NB4 (cell line): ENCODE measurements around the gene CTDSP2.

ENCODE experiments used
- DNase-seq: peaks from one replicate; pipeline ENCODE4 v3.0.0; 2010; ENCODE audit warnings: low read depth
- H3K4me3 ChIP-seq: one replicate; pipeline ENCODE4 v1.5.1; 2011; ENCODE audit warnings: mild to moderate bottlenecking, low read depth, low read length, moderate library complexity
- MYC ChIP-seq: IDR thresholded peaks from 2 replicates; pipeline ENCODE4 v1.6.1; 2011; ENCODE audit warnings: low read depth, low read length
- POLR2A ChIP-seq: IDR thresholded peaks from 2 replicates; pipeline ENCODE4 v1.6.1; 2011; ENCODE audit warnings: mild to moderate bottlenecking; ENCODE audit not compliant: insufficient read length; ENCODE audit errors: extremely low read depth
- TF ChIP-seq, protein P1 (sequence below): IDR thresholded peaks from one replicate; pipeline ENCODE4 v1.5.1; 2012; ENCODE audit warnings: low read depth, low read length
- TF ChIP-seq, protein P2 (sequence below): IDR thresholded peaks from 2 replicates; pipeline ENCODE4 v1.6.1; 2011; ENCODE audit warnings: low read depth, low read length

Gene CTDSP2

DNA sequence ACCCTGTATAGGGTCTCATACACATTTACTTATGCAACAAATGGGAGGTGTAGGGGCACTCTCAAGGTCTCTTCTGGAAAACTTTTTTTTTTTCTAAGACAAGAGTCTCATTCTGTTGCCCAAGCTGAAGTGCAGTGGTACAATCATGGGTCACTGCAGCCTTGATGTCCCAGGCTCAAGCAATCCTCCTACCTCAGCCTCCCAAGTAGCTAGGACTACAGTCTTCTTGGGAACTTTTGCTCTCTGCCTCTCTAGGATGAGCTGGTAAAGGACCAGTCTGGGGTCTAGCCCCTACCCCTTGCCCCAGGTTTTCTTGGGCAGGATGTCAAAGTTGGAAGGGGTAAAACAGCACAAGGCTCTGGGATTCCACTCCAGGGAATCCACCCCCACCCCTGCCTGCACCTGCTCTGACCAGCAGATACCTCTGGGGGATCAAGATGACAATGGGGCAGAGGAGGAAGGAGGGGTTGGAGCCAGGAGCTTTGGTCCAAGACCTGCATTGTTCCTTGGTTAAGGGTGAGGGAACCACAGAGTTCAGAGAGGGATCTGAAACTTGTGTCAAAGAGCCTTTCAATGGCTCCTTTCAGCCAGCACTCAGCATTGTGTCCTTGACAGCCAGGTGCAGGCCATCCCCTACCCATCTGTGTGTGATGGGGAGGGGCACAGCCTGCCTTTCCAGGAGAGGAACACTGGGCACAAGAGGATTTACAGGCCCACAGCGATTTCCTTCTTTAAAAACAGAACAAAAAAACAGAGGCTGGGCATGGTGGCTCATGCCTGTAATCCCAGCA lies 12.2 kb downstream of the CTDSP2 start:
- no peak for DNase-seq
- no peak for TF ChIP-seq MYC
- TF ChIP-seq, protein P1, sequence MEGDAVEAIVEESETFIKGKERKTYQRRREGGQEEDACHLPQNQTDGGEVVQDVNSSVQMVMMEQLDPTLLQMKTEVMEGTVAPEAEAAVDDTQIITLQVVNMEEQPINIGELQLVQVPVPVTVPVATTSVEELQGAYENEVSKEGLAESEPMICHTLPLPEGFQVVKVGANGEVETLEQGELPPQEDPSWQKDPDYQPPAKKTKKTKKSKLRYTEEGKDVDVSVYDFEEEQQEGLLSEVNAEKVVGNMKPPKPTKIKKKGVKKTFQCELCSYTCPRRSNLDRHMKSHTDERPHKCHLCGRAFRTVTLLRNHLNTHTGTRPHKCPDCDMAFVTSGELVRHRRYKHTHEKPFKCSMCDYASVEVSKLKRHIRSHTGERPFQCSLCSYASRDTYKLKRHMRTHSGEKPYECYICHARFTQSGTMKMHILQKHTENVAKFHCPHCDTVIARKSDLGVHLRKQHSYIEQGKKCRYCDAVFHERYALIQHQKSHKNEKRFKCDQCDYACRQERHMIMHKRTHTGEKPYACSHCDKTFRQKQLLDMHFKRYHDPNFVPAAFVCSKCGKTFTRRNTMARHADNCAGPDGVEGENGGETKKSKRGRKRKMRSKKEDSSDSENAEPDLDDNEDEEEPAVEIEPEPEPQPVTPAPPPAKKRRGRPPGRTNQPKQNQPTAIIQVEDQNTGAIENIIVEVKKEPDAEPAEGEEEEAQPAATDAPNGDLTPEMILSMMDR = no peak
- TF ChIP-seq POLR2A = no peak
- TF ChIP-seq, protein P2, sequence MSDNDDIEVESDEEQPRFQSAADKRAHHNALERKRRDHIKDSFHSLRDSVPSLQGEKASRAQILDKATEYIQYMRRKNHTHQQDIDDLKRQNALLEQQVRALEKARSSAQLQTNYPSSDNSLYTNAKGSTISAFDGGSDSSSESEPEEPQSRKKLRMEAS = no peak
- no peak overlapping the region for H3K4me3 ChIP-seq

DNA sequence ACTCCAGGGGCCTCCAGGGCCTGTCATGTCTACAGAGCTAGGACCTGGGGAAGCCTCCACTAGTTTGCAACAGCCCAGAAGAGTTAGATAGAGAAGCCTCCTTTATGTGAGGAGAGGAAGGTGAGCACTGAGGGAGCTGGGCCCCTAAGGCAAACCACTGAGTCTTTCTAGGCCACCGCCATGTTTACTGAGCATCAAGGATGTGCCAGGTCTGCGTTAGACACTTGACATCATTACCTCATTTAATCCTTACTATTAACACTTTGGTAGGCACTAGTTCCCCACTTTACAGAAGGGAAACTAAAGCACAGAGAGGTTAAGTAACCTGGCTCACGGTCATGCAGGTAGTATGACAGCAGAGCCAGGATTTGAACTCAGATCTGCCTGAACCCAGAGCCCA lies 12.9 kb downstream of the CTDSP2 start:
- no peak overlapping the region for H3K4me3 ChIP-seq
- DNase-seq = no peak
- TF ChIP-seq POLR2A = no peak
- TF ChIP-seq, protein P1 = no peak
- TF ChIP-seq, protein P2 = no peak
- no peak for TF ChIP-seq MYC

DNA sequence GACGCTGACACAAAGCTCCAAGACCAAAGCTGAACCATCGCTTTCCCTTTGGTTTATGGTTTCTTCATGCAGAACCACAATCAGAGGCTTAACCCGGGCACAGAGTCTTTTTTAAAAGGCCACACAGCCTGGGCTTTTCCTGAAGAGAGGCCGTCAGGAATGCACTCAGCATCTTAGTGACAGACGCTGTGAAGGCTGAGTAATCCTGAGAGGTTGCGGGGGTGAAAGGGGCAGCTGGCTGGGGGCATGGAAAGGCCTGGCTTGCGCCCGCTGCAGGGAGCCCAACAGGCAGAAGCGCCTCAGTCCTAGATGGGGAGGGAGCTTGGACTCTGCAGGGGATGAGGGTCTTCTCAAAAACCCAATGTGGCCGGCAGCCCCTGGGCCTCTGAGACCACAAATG lies 13.6 kb downstream of the CTDSP2 start:
- no peak for TF ChIP-seq POLR2A
- TF ChIP-seq MYC = no peak
- TF ChIP-seq, protein P2 = no peak
- TF ChIP-seq, protein P1 = no peak
- DNase-seq = no peak
- no peak overlapping the region for H3K4me3 ChIP-seq

DNA sequence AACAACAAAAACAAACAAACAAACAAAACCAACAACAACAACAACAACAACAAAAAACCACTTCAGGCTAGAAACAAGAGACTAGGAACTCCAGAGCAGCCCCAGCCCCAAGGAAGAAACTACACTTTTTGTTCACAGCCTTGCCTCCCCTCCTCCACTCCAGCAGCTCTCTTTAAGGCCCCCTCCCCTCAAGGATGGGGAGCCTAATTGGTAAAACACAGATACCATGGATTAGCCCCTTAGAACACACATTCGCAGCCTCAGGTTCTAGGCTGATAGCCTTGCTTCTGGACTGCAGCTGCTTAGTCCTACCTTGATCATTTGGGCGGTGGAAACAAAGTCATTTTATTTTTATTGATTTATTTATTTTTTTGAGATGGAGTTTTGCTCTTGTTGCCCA lies 16.1 kb downstream of the CTDSP2 start:
- H3K4me3 ChIP-seq = no peak overlapping the region
- TF ChIP-seq, protein P1 = no peak
- TF ChIP-seq POLR2A = no peak
- TF ChIP-seq, protein P2 = no peak
- no peak for TF ChIP-seq MYC
- DNase-seq = no peak

DNA sequence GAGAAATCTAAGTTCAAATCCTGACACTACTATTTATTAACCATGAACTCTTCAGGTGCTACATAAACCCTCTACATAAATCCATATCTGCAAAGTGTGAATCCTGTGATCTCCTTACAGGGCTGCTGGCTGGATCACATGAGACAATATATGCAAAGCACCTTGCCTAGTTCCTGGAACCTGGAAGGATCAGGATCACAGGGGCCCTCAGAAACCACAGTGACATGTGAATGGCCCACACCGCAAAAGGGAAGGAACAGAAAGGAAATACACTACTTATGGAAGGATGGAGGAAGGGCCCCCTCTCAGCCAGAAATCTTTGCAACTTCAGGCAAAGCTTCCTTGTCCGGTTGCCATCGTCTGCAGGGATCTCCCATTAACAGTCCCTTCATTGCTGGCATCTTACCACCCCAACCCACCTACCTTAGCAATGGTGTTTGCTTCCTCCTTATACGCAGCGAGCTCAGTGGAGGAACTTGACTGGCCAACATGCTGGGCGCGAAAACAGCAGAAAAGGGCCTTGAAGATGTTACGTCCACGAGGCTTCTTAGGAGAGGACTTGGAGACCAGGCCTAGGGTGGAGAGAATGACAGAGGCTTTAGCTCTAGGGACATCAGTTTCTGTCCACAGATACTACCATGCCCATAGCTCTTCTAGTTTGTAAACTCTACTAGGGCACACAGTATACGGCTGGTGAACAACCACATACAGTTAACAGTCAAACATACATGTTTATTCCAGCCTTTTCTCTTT lies 17.3 kb downstream of the CTDSP2 start:
- DNase-seq = no peak

More for the DNA sequence above, 17.3 kb downstream of the CTDSP2 start:
- no peak overlapping the region for H3K4me3 ChIP-seq
- TF ChIP-seq, protein P1 = no peak
- TF ChIP-seq, protein P2 = no peak
- no peak for TF ChIP-seq MYC
- no peak for TF ChIP-seq POLR2A
